ENCODE data around the gene MGLL.

MGLL gene
- total RNA-seq = 0.24 to 2.9 (median 0.84) reads per million in 4 experiments

- no peak for DNase-seq
These were observed at the start of gene MGLL for GRCh38 chr3:127822041-127822681. TSS of gene MGLL (minus strand) at chr3:127822515. CDS start at chr3:127822318, 197 bp downstream.

GRCh38 chr3:127870156-127870555 is 47.8 kb upstream of the MGLL start:
- no peak for DNase-seq

GRCh38 chr3:127867986-127868385 is 45.7 kb upstream of the MGLL start:
- DNase-seq = no peak

- DNase-seq = no peak
These were observed 45.1 kb upstream of the MGLL start for GRCh38 chr3:127867412-127867811.

- no peak for DNase-seq
These were observed 43.6 kb upstream of the MGLL start for GRCh38 chr3:127865941-127866340.

GRCh38 chr3:127860211-127860696 is 37.9 kb upstream of the MGLL start:
- DNase-seq = no peak

- DNase-seq = no peak
These were observed 37.4 kb upstream of the MGLL start for GRCh38 chr3:127859730-127860129.

- DNase-seq = no peak
These were observed 36.6 kb upstream of the MGLL start for GRCh38 chr3:127858937-127859336.

- DNase-seq = no peak
These were observed 36.2 kb upstream of the MGLL start for GRCh38 chr3:127858521-127858920.

- no peak for DNase-seq
These were observed 35.0 kb upstream of the MGLL start for GRCh38 chr3:127857333-127857732.

- no peak for DNase-seq
These were observed 34.5 kb upstream of the MGLL start for GRCh38 chr3:127856801-127857200.

- no peak for DNase-seq
These were observed 32.9 kb upstream of the MGLL start for GRCh38 chr3:127855246-127855645.

GRCh38 chr3:127853681-127854080 is 31.4 kb upstream of the MGLL start:
- DNase-seq = no peak

GRCh38 chr3:127851899-127852298 is 29.6 kb upstream of the MGLL start:
- DNase-seq = no peak

GRCh38 chr3:127849368-127849767 is 27.1 kb upstream of the MGLL start:
- DNase-seq = no peak

- no peak for DNase-seq
These were observed 26.1 kb upstream of the MGLL start for GRCh38 chr3:127848131-127849129.

GRCh38 chr3:127847236-127847720 is 25.0 kb upstream of the MGLL start:
- no peak for DNase-seq

- DNase-seq = no peak
These were observed 24.3 kb upstream of the MGLL start for GRCh38 chr3:127846576-127846975.

- no peak for DNase-seq
These were observed 22.1 kb upstream of the MGLL start for GRCh38 chr3:127844326-127844942.

- no peak for DNase-seq
These were observed 18.4 kb upstream of the MGLL start for GRCh38 chr3:127840671-127841070.

GRCh38 chr3:127839099-127839498 is 16.8 kb upstream of the MGLL start:
- no peak for DNase-seq

- no peak for DNase-seq
These were observed 13.9 kb upstream of the MGLL start for GRCh38 chr3:127835993-127836882.
